ENCODE measurements around the gene SMG6. TPM values are rescaled to one million over a fixed set of nuclear protein-coding genes. Genes with fewer than 3 reads are reported as not detected.

SMG6 gene
- total RNA-seq, 1 donor from 2014 or later = 75.5 TPM

- DNase-seq (ENCODE audit: low read depth) = no peak
Measured at GRCh38 chr17:2076087-2076984, 227.2 kb downstream of the SMG6 start.

- DNase-seq (ENCODE audit: low read depth) = no peak
Measured at GRCh38 chr17:2075336-2076086, 228.1 kb downstream of the SMG6 start.

GRCh38 chr17:2074919-2075318, 228.7 kb downstream of the SMG6 start:
- no peak for DNase-seq (ENCODE audit: low read depth)

GRCh38 chr17:2071455-2072281, 231.9 kb downstream of the SMG6 start:
- no peak for DNase-seq (ENCODE audit: low read depth)

GRCh38 chr17:2071024-2071385, 232.6 kb downstream of the SMG6 start:
- no peak for DNase-seq (ENCODE audit: low read depth)

- no peak for DNase-seq (ENCODE audit: low read depth)
Measured at GRCh38 chr17:2070241-2071023, 233.2 kb downstream of the SMG6 start.

- DNase-seq (ENCODE audit: low read depth) = no peak
Measured at GRCh38 chr17:2068519-2069051, 235.0 kb downstream of the SMG6 start.

GRCh38 chr17:2068031-2068518, 235.5 kb downstream of the SMG6 start:
- no peak for DNase-seq (ENCODE audit: low read depth)

- DNase-seq (ENCODE audit: low read depth) = no peak
Measured at GRCh38 chr17:2067608-2068024, 236.0 kb downstream of the SMG6 start.

GRCh38 chr17:2067048-2067561, 236.5 kb downstream of the SMG6 start:
- no peak for DNase-seq (ENCODE audit: low read depth)

- DNase-seq (ENCODE audit: low read depth) = no peak
Measured at GRCh38 chr17:2065949-2066400, 237.6 kb downstream of the SMG6 start.

GRCh38 chr17:2064980-2065785, 238.4 kb downstream of the SMG6 start:
- DNase-seq (ENCODE audit: low read depth) = no peak

- DNase-seq (ENCODE audit: low read depth) = no peak
Measured at GRCh38 chr17:2064520-2064971, 239.0 kb downstream of the SMG6 start.

GRCh38 chr17:2064147-2064489, 239.5 kb downstream of the SMG6 start:
- DNase-seq (ENCODE audit: low read depth) = no peak

GRCh38 chr17:2063261-2064146, 240.1 kb downstream of the SMG6 start:
- DNase-seq (ENCODE audit: low read depth) = no peak

GRCh38 chr17:2062571-2063183, 240.9 kb downstream of the SMG6 start:
- DNase-seq (ENCODE audit: low read depth) = no peak

GRCh38 chr17:2061441-2061958, 242.1 kb downstream of the SMG6 start:
- DNase-seq (ENCODE audit: low read depth) = no peak

Measured in renal cortical epithelial cell (primary cell).